Measurements from ENCODE around the gene RNF217.

- no peak for TF ChIP-seq EZH2 (IDR thresholded peaks at IDR 0.05; ENCODE audit: low read depth, low read length, severe bottlenecking)
- no peak for TF ChIP-seq CTCF (IDR thresholded peaks at IDR 0.05; ENCODE audit: control extremely low read depth in 1 of 3, insufficient read depth in 1 of 3, low read depth in 1 of 3, low read length in 3 of 3)
- no peak for TF ChIP-seq CHD2 (IDR thresholded peaks at IDR 0.05; ENCODE audit: low read length)
- no peak for TF ChIP-seq HDAC6 (IDR thresholded peaks at IDR 0.05; ENCODE audit: low read depth, low read length)
- no peak for TF ChIP-seq BRCA1 (IDR thresholded peaks at IDR 0.05; ENCODE audit: low read depth, low read length)
- TF ChIP-seq FOSL1 (IDR thresholded peaks at IDR 0.05; ENCODE audit: insufficient read depth, low read depth, low read length): no peak
- no peak for TF ChIP-seq MAX (IDR thresholded peaks at IDR 0.05)
Observed at GRCh38 chr6:124937645-124938044, 24.6 kb upstream of the RNF217 start.

Measured in H1 (cell line).